Nephron (organoid): Measurements from ENCODE around the gene PLAGL1.
A peak's percentile ranks its signal among the peaks of the same experiment; 100 is the strongest.

ENCODE experiments used
- H3K27ac Mint-ChIP-seq, 3 experiments: 2 replicates each; pipeline ENCODE4 v1.8.0; 2020; ENCODE audit warnings: mixed read lengths in 3 of 3, mild to moderate bottlenecking in 2 of 3, moderate library complexity in 1 of 3
- H3K27me3 Mint-ChIP-seq: 2 replicates; pipeline ENCODE4 v1.8.0; 2021; ENCODE audit warnings: low read depth, mild to moderate bottlenecking, moderate library complexity, mixed read lengths
- H3K36me3 Mint-ChIP-seq: 2 replicates; pipeline ENCODE4 v1.8.0; 2020; ENCODE audit warnings: low read depth, mixed read lengths
- H3K4me1 Mint-ChIP-seq: 2 replicates; pipeline ENCODE4 v1.8.0; 2020; ENCODE audit warnings: mixed read lengths
- H3K4me3 Mint-ChIP-seq, 3 experiments: 2 replicates each; pipeline ENCODE4 v1.8.0; 2020; ENCODE audit warnings: mild to moderate bottlenecking in 3 of 3, mixed read lengths in 3 of 3, moderate library complexity in 2 of 3
- H3K9me3 Mint-ChIP-seq: 2 replicates; pipeline ENCODE4 v1.8.0; 2020; ENCODE audit warnings: mixed read lengths
- TF ChIP-seq, protein P1 (sequence below), 3 experiments: fragments of 200-600 bp; sonication (generic); IDR thresholded peaks; one replicate each; pipeline ENCODE4 v1.5.0; 2021; ENCODE audit warnings: antibody characterized with exemption in 3 of 3; ENCODE audit not compliant: unreplicated experiment in 3 of 3

PLAGL1 gene

DNA sequence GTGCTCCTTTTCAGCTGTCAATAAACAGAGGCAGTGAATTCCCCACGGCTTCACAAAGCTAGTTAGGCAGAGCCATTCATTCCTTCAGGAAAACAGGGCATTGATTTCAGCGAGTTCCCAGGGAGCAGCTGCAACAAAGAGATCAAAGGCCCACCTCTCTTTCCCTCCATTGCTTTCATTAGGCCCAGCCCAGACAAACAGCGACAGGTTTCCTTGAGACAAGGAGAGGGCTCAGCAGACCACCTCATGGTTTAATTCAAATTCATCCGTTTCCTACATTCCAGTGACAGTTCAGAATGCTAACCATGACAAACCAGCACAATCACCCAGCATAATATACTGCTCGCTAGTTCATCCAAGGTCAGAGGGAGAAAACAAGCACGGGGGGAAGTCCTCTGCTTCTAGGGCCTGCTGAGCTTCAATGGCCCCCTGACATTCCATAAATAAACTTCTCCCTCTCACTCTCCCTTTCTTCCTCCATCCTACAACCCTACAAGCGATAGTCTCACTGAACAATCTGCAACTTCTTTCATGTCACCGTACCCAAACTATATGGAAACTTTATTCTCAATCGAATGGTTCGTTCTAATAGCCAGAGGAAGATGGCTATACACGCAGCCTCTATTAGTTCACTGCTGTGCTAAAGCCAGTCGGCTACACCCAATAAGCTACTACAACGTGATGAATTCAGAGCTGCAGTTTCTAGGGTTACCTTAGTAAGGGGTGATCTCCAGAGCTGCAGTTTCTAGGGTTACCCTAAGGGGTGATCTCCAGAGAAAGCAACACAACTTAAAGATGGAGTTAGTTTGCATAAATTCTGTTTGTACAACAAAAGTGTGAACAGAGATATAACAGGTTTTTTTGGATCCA, 34.7 kb downstream of the PLAGL1 start:
- Mint-ChIP-seq H3K4me1 (peaks cover 64% of the 10 kb centered on the region), H3K9me3 (no peaks in the 10 kb centered on the region), H3K27ac (peak overlapping the region; percentile 77 to 92 (median 87)), H3K36me3 (no peaks in the 10 kb centered on the region), H3K27me3 (no peaks in the 10 kb centered on the region), H3K4me3 (peak overlapping the region; percentile 1 to 22 (median 22))
- TF ChIP-seq, protein P1, sequence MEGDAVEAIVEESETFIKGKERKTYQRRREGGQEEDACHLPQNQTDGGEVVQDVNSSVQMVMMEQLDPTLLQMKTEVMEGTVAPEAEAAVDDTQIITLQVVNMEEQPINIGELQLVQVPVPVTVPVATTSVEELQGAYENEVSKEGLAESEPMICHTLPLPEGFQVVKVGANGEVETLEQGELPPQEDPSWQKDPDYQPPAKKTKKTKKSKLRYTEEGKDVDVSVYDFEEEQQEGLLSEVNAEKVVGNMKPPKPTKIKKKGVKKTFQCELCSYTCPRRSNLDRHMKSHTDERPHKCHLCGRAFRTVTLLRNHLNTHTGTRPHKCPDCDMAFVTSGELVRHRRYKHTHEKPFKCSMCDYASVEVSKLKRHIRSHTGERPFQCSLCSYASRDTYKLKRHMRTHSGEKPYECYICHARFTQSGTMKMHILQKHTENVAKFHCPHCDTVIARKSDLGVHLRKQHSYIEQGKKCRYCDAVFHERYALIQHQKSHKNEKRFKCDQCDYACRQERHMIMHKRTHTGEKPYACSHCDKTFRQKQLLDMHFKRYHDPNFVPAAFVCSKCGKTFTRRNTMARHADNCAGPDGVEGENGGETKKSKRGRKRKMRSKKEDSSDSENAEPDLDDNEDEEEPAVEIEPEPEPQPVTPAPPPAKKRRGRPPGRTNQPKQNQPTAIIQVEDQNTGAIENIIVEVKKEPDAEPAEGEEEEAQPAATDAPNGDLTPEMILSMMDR (IDR thresholded peaks at IDR 0.05; ENCODE audit: unreplicated experiment in 3 of 3), result no peak

DNA sequence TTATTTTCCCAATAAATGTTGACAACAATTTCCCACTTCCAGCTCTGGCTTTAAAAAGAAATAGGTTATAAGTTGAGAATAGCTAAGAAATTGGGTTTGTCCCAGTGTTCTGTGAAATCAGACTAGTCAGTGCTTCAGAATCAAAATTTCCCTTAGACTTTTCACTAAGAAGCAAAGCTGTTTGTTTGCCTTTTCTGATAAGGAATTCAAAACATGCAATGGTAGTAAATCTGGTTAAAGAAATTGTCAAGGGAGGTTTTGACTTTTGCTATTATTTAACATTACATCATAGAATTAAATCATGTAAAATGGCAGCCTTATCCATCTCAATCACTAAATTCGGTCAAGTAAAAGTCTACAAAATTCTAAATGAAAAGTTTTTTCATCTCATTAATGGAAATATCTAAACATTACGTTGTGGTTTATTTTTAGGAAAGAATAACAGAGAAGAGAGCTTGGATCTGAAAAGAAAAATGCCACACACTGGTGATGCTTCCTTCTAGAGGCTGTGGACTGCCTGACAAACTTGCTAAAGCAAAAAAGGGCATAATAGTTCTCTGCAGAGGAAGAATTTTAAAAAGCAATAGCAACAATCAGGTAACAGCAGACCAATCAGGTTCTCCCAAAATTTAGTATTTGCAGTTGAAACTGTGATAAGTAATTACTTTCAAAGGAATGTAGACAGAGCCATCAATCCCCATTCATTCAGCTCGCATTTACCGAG, 36.4 kb downstream of the PLAGL1 start:
- Mint-ChIP-seq H3K4me3 (peak overlapping the region in 1 of 3 experiments; percentile 30), H3K36me3 (peaks cover 4% of the 10 kb centered on the region), H3K9me3 (no peaks in the 10 kb centered on the region), H3K27ac (peak overlapping the region; percentile 62 to 90 (median 77)), H3K27me3 (no peaks in the 10 kb centered on the region), H3K4me1 (peaks cover 77% of the 10 kb centered on the region)
- TF ChIP-seq, protein P1 (IDR thresholded peaks at IDR 0.05; ENCODE audit: unreplicated experiment in 3 of 3), result no peak

DNA sequence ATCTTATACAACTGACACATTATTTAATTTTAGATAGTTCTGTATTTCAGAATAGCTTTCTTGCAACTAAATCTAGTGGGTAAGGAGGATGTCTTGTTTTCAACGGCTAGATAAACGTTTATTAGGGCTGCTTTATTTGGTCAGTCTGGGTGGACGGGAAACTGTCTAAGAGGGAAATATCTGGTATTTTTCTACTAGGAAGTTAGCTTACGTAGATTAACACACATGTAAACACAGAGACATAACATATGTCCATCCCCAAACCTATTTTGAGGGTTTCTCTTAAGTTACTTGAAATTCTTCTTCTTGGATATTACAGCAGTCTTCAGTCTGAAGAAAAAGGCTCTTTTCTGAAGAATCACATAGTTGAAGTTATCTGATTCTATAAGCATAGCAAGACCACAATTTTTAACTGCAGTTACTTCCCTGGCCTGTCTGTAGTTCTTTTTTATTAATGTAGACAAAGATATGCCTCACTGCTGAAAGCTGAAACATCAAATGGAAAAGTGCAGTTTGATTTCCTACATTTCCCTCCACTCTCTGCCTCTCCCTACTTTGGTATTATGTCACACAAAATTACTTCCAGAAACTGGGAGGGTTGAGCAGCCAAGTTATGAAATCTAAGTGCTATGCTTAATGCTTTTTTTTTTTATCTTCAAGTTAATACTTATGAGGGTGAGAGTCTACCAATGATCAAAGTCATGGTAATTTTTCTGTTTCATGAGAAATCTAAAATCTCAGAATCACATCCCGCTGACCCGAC, 37.4 kb downstream of the PLAGL1 start:
- Mint-ChIP-seq H3K27ac (peak overlapping the region; percentile 62 to 90 (median 77)), H3K36me3 (peaks cover 10% of the 10 kb centered on the region), H3K9me3 (no peaks in the 10 kb centered on the region), H3K4me1 (peaks cover 87% of the 10 kb centered on the region), H3K4me3 (peak overlapping the region in 2 of 3 experiments; percentile 2 to 7), H3K27me3 (no peaks in the 10 kb centered on the region)
- TF ChIP-seq, protein P1 (IDR thresholded peaks at IDR 0.05; ENCODE audit: unreplicated experiment in 3 of 3), result no peak

DNA sequence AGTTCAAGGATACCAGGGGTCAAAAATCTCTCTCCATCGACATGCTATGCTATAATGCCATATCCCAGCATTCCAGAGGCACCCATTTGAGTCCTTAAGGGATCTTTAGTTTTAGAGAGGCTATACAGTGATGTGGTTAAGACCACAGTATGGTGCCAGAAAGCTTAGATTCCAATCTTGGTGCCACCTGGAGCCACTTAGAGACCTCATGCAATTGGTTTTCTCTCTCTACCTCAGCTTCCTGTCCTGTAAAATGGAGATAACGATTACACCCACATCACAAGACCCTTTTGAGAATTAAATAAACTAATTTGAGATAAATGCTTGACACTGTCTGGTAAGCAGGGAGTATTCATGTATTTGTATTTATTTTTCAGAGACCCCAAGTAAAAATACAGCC, 39.0 kb downstream of the PLAGL1 start:
- peaks cover 18% of the 10 kb centered on the region for H3K36me3 Mint-ChIP-seq
- no peak overlapping the region for H3K4me3 Mint-ChIP-seq
- TF ChIP-seq, protein P1 (IDR thresholded peaks at IDR 0.05; ENCODE audit: unreplicated experiment in 3 of 3), result no peak
- peaks cover 92% of the 10 kb centered on the region for H3K4me1 Mint-ChIP-seq
- H3K9me3 Mint-ChIP-seq, result no peaks in the 10 kb centered on the region
- peak overlapping the region in 2 of 3 experiments; percentile 36 to 77 for H3K27ac Mint-ChIP-seq
- no peaks in the 10 kb centered on the region for H3K27me3 Mint-ChIP-seq

GRCh38 chr6:143967706-143968376, 40.2 kb downstream of the PLAGL1 start:
- no peaks in the 10 kb centered on the region for H3K9me3 Mint-ChIP-seq
- TF ChIP-seq, protein P1 (IDR thresholded peaks at IDR 0.05; ENCODE audit: unreplicated experiment in 3 of 3), result no peak
- peaks cover 93% of the 10 kb centered on the region for H3K4me1 Mint-ChIP-seq
- no peaks in the 10 kb centered on the region for H3K27me3 Mint-ChIP-seq
- H3K4me3 Mint-ChIP-seq, result peak overlapping the region in 1 of 3 experiments; percentile 24
- H3K27ac Mint-ChIP-seq, result peak overlapping the region; percentile 57 to 77 (median 61)
- peaks cover 18% of the 10 kb centered on the region for H3K36me3 Mint-ChIP-seq
